ENCODE data around the gene TGM6.

TGM6 gene

DNA sequence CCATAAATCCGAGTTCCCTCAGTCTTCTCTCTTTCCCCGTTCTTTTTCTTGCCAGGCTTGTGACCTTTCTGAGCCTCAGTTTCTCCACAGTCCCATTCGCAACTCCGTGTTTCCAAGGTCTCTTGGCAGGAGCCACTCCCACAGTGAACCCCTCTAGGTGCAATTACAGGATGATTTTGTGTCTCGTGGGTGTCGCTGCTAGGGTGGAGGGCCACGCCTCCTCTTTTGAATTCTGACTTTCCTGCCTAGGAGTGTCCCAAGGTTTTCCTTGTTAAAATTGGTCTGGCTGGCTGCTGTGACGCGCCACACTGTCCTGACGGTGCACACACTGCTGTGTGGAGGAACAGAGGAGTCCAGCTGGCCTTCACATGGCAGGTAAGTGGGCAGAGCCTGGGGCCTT is at the start of gene TGM6:
TSS of gene TGM6 (plus strand) at position 301 of the 400 bp plus-strand sequence. CDS start at position 369, 68 bp downstream.
- no peak for DNase-seq (ENCODE audit: low read depth)

DNA sequence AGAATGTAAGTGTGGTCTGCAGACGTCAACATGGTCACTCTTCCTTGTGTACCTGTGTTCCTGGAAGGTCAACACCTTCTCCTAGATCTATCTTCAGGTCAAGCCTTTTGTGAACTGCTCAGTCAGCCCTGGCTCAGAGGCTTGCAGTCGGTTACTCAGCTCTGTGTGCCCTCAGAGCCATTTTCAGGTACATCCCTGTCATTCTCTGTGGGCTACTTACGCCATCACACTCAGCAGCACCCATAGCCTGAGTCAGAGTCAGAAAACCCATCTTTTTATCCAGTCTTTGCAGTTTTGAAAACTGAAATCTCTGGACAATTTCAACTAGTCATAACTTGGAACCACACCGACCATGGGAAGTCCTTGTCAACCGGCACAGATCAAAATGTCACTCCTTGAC is 49.6 kb upstream of the TGM6 start:
- DNase-seq (ENCODE audit: low read depth): no peak

DNA sequence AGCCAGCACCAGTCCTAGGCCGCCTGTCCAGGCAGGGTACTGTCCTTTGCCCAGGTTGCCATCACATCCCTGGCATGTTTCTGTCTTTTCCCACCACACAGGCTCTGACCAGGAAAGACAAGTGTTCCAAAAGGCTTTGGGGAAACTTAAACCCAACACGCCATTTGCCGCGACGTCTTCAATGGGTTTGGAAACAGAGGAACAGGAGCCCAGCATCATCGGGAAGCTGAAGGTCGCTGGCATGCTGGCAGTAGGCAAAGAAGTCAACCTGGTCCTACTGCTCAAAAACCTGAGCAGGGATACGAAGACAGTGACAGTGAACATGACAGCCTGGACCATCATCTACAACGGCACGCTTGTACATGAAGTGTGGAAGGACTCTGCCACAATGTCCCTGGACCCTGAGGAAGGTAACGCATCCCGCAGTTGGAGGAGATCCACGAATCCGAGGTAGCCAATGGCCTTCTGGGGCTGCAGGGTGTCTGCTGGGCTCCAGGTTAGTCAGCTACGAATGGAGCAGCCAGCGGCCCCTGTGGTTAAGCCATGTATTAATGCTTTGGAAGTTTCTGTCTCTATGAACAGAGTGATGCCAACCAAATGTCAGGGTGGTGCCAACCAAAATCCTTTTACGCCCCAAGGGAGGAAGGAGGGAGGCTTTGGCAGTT is 48.7 kb upstream of the TGM6 start:
- DNase-seq (ENCODE audit: low read depth): no peak

DNA sequence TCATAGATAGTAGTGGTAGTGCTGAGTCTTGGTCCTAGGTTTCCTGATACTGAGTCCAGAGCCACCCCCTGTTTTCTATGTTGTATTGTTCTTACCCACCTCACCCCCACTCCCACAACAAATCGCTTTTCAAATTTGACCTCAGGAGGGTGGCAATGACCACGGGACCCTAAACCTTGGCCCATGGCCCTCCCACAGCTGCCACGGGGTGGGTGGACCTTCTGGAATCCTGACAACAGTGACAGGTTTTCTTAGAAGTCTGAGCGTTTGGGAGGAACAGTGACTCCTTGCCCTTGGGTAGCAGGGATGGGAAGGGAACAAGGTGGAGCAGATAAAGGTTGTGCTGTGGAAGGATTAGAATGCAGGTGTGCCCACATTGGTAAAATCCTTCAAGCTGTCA is 48.0 kb upstream of the TGM6 start:
- DNase-seq (ENCODE audit: low read depth): no peak

DNA sequence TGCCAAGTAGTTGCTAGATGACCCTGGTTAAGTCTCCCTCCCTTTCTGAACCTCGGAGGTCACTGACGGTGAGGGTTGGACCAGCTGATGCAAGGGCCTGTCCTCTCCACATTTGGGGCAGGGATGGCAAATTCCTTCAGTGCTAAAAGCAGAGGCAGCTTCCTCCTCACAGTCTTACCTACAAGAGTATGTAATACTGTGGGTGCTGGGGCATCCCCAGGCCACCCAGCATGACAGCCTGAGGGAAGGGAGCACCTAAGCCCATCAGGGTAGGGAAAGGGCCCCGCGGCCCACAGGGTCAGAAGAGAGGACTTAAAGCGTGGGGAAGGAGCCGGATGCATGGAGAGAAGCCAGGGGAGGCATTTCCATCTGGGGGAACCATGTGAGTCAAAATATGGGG is 46.9 kb upstream of the TGM6 start:
- no peak for DNase-seq (ENCODE audit: low read depth)

GRCh38 chr20:2335096-2335870 is 45.4 kb upstream of the TGM6 start:
- no peak for DNase-seq (ENCODE audit: low read depth)

- no peak for DNase-seq (ENCODE audit: low read depth)
Measured at GRCh38 chr20:2336471-2336870, 44.2 kb upstream of the TGM6 start.

DNA sequence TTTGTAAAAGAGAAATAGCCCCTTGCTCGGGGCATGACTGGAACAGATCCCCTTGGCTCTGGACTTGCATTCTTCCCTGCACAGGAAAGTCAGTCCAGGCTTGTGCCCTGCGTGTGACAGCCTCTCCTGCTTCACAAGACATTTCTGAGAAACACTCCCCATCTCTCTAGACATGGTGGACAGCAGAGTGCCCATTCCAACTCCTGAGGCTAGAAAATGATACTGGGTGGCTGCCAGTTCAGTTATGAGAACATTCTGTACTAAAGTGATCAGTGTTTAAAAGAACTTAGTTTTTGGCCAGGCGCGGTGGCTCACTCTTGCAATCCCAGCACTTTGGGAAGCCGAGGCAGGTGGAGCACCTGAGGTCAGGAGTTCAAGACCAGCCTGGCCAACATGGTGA is 43.6 kb upstream of the TGM6 start:
- no peak for DNase-seq (ENCODE audit: low read depth)

- DNase-seq (ENCODE audit: low read depth): no peak
Measured at GRCh38 chr20:2338411-2339066, 42.2 kb upstream of the TGM6 start.

- DNase-seq (ENCODE audit: low read depth): no peak
Measured at GRCh38 chr20:2340136-2340535, 40.6 kb upstream of the TGM6 start.

GRCh38 chr20:2340823-2341222 is 39.9 kb upstream of the TGM6 start:
- DNase-seq (ENCODE audit: low read depth): no peak

GRCh38 chr20:2341336-2341735 is 39.4 kb upstream of the TGM6 start:
- DNase-seq (ENCODE audit: low read depth): no peak

- DNase-seq (ENCODE audit: low read depth): no peak
Measured at GRCh38 chr20:2342243-2342642, 38.5 kb upstream of the TGM6 start.

DNA sequence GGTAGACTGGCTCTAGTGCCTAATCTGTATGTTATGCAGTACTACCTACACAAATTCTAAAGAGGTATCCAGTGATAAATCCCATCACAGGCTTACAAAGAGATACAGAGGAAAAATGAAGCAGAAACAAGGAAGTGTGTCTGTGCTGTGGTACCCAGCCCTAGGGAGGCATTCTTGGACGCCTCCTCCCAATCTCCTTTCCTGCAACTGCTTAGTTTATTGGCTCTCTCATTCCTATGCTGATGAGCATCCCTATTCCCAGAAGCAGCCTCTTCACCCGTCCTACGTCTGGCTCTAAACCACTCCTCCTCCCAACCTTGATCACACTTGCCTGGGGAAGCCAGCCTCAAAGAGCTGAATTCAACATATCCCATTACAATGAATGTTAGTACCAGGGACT is 34.5 kb upstream of the TGM6 start:
- no peak for DNase-seq (ENCODE audit: low read depth)

DNA sequence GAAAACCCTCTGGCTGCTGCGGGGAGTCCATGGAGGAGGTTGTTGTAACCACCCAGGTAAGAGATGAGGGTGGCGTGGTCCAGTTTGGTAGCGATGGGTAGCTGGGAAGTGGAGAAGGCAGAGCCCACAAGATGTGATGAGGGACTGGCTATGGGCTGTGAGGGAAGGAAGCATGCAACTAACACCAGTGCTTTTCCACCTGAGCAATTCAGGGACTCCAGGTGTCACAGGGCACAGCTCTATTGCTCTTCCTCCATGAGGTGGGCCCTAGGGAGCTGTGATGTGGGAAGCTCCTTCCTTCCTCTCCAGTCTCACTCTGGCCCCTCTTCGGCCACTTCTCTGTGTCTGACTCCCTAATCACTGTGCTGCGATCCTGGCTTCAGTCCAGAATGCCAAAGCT is 32.4 kb upstream of the TGM6 start:
- no peak for DNase-seq (ENCODE audit: low read depth)

- DNase-seq (ENCODE audit: low read depth): no peak
Measured at GRCh38 chr20:2349801-2350200, 30.9 kb upstream of the TGM6 start.

DNA sequence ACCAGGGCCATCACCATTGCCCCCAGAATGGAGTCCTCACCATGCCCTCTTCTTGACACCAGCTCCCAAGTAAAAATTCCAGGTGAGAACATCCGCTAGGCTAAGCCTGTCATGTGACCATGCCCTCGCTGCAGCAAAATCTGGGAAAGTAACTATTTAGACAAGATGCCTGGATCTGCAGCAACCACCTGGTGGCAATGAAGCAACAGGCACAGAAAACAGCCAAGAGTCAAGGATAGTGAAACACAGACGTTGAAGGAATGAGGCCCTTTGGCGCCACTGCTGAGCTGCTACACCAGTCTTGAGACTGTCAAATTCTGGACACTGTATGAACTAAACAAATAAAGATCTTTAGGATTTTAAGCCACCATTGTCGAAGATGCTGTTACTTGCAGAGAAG is 30.1 kb upstream of the TGM6 start:
- DNase-seq (ENCODE audit: low read depth): no peak

DNA sequence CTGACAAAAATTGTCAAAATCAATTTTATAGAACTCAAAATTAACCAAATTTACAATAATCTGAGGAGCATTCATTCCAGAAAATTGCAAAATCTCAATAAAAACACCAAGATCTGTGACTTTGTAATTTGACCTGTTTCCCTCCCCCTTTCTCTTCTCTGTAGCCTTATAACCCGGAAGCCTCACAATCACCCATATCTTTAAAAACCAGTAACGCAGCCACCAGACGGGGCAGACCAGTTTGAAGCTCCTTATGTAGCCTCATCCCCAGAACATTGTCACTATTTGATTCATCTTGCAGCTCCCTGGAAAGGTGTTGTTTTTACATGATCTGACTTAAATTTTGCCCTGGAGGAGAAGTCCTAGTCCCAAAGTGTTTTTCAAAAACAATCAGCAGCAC is 27.5 kb upstream of the TGM6 start:
- no peak for DNase-seq (ENCODE audit: low read depth)

GRCh38 chr20:2357114-2357513 is 23.6 kb upstream of the TGM6 start:
- DNase-seq (ENCODE audit: low read depth): no peak

DNA sequence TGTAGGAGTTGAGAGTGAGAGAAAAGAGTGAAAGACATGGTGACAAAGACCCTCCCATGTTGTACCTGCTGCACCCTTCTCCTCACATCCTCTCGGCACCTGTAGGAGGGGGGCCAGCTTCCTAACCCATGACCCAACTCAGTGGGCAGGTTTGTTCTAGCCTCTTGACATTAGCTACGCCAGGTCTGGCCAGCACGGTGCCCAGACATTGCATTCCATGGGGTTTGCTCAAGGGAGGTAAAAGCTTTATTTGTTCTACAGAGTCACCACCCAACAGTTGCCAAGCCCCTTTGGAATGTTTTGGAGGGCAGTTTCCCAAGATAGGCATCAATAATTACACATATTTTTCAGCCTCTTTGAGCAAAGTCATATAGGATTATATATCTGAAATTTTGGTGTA is 22.7 kb upstream of the TGM6 start:
- DNase-seq (ENCODE audit: low read depth): no peak

DNA sequence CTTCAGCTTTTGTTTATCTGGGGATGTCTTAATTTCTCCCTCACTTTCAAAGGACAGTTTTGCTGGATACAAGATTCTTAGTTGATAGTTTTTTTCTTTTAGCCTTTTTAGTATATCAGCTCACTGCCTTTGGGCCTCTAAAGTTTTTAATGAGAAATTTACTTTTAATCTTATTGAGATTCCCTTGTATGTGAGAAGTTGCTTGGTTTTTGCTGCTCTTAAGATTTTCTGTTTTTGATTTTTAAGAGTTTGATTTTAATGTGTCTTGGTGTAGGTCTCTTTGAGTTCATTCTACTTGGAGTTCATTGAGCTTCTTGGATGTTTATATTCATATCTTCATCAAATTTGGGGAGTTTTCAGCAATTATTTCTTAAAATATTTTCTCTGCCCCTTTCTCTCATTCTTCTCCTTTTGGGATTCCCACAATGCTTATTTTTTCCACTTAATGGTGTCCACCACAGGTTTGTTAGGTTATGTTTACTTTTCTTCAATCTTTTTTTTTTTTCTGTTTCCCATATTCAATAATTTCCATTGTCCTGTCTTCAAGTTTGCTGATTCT is 19.6 kb upstream of the TGM6 start:
- DNase-seq (ENCODE audit: low read depth): no peak

DNA sequence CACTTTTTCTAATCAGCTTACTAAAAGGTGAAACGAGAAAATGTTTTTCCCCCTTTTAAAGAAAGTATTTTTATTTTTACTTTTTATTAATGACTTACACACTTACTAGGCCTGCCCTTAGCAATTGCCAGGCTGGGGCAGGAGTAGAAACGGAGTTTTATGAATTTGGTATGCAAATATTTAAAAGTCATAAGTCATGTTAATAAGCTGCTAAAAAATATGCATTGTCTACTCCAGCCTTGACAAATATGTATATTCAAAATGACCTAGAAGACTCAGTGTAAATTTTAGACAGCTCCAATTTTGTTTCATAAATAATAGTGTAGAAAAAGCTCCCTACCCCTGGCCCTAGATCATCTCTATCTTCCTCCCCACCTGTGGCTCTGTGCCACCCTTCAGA is 17.5 kb upstream of the TGM6 start:
- DNase-seq (ENCODE audit: low read depth): no peak

GRCh38 chr20:2363587-2363986 is 17.1 kb upstream of the TGM6 start:
- DNase-seq (ENCODE audit: low read depth): no peak
